DND-41 (cell line): ENCODE data around the gene WNT6.

ENCODE experiments used
- ATAC-seq: fragments of 200-7000 bp; cut with Tn5 transposase; 3 replicates; pipeline ENCODE4 v1.9.1; 2021; ENCODE audit warnings: low read depth; ENCODE audit not compliant: insufficient read depth
- DNase-seq: peaks from one replicate; pipeline ENCODE4 v3.0.0-alpha.2; 2020
- H2AFZ ChIP-seq: 2 replicates; pipeline ENCODE4 v1.6.0; 2012; ENCODE audit warnings: low read depth, low read length
- H3K27ac ChIP-seq: 2 replicates; pipeline ENCODE4 v1.5.1; 2012; ENCODE audit warnings: low read length, inconsistent platforms
- H3K27me3 ChIP-seq: fragments of 200-600 bp; sonication (generic); 2 replicates; pipeline ENCODE4 v1.6.0; 2012; ENCODE audit warnings: low read length, mild to moderate bottlenecking, inconsistent platforms; ENCODE audit not compliant: insufficient read depth, poor library complexity
- H3K36me3 ChIP-seq: 2 replicates; pipeline ENCODE4 v1.5.1; 2012; ENCODE audit warnings: low read length, inconsistent platforms; ENCODE audit not compliant: insufficient read depth
- H3K4me1 ChIP-seq: 2 replicates; pipeline ENCODE4 v1.5.1; 2012; ENCODE audit warnings: mild to moderate bottlenecking, low read length; ENCODE audit not compliant: insufficient read depth
- H3K4me2 ChIP-seq: 2 replicates; pipeline ENCODE4 v1.6.0; 2012; ENCODE audit warnings: mild to moderate bottlenecking, moderate library complexity, low read length, inconsistent platforms; ENCODE audit not compliant: insufficient read depth
- H3K4me3 ChIP-seq, 2 experiments: fragments of 200-600 bp in 1 of 2; shearing (Covaris generic) in 1 of 2; 2 replicates each; pipeline ENCODE4 v1.5.1; 2012 to 2016; ENCODE audit warnings: inconsistent platforms in 2 of 2, low read length in 2 of 2, mild to moderate bottlenecking in 2 of 2, low read depth in 1 of 2, moderate library complexity in 1 of 2
- H3K79me2 ChIP-seq: 2 replicates; pipeline ENCODE4 v1.6.0; 2012; ENCODE audit warnings: low read length, inconsistent platforms; ENCODE audit not compliant: insufficient read depth
- H3K9ac ChIP-seq: 2 replicates; pipeline ENCODE4 v1.6.0; 2012; ENCODE audit warnings: low read depth, mild to moderate bottlenecking, inconsistent platforms, low read length, moderate library complexity
- H3K9me3 ChIP-seq: 2 replicates; pipeline ENCODE4 v1.5.1; 2012; ENCODE audit warnings: low read length, moderate library complexity, mild to moderate bottlenecking, inconsistent platforms; ENCODE audit not compliant: insufficient read depth, severe bottlenecking
- H4K20me1 ChIP-seq: 2 replicates; pipeline ENCODE4 v1.6.0; 2012; ENCODE audit warnings: low read length; ENCODE audit not compliant: insufficient read depth
- EZH2 ChIP-seq: IDR thresholded peaks from 3 replicates; pipeline ENCODE4 v1.6.1; 2012; ENCODE audit warnings: borderline replicate concordance, low read depth, mild to moderate bottlenecking, moderate library complexity, low read length, inconsistent platforms; ENCODE audit not compliant: severe bottlenecking
- TF ChIP-seq, protein P1 (sequence below): IDR thresholded peaks from 2 replicates; pipeline ENCODE4 v1.5.1; 2012; ENCODE audit warnings: borderline replicate concordance, low read length, moderate library complexity, mild to moderate bottlenecking; ENCODE audit not compliant: poor library complexity, severe bottlenecking; ENCODE audit errors: extremely low read depth

Gene WNT6

GRCh38 chr2:218899147-218899546 lies 39.5 kb downstream of the WNT6 start:
- Histone ChIP-seq H3K9me3 (no peaks in the 10 kb centered on the region), H2AFZ (no peak overlapping the region), H3K4me3 (no peak overlapping the region), H3K9ac (no peak overlapping the region), H3K27ac (no peak overlapping the region), H3K4me2 (no peak overlapping the region), H3K27me3 (peaks cover 49% of the 10 kb centered on the region), H4K20me1 (peaks cover 34% of the 10 kb centered on the region), H3K36me3 (no peaks in the 10 kb centered on the region), H3K4me1 (peaks cover 23% of the 10 kb centered on the region), H3K79me2 (no peaks in the 10 kb centered on the region)
- DNase-seq (no peak), ATAC-seq (no peak)
- no peak for TF ChIP-seq EZH2
- TF ChIP-seq, protein P1, sequence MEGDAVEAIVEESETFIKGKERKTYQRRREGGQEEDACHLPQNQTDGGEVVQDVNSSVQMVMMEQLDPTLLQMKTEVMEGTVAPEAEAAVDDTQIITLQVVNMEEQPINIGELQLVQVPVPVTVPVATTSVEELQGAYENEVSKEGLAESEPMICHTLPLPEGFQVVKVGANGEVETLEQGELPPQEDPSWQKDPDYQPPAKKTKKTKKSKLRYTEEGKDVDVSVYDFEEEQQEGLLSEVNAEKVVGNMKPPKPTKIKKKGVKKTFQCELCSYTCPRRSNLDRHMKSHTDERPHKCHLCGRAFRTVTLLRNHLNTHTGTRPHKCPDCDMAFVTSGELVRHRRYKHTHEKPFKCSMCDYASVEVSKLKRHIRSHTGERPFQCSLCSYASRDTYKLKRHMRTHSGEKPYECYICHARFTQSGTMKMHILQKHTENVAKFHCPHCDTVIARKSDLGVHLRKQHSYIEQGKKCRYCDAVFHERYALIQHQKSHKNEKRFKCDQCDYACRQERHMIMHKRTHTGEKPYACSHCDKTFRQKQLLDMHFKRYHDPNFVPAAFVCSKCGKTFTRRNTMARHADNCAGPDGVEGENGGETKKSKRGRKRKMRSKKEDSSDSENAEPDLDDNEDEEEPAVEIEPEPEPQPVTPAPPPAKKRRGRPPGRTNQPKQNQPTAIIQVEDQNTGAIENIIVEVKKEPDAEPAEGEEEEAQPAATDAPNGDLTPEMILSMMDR: no peak

- Histone ChIP-seq H3K27ac (no peak overlapping the region), H3K27me3 (peaks cover 27% of the 10 kb centered on the region), H4K20me1 (peaks cover 8% of the 10 kb centered on the region), H3K9ac (no peak overlapping the region), H3K4me2 (no peak overlapping the region), H3K79me2 (no peaks in the 10 kb centered on the region), H3K36me3 (no peaks in the 10 kb centered on the region), H3K4me1 (peaks cover 10% of the 10 kb centered on the region), H2AFZ (no peak overlapping the region), H3K9me3 (no peaks in the 10 kb centered on the region), H3K4me3 (no peak overlapping the region)
- DNase-seq: no peak
- ATAC-seq: no peak
- TF ChIP-seq, protein P1: no peak
- TF ChIP-seq EZH2: no peak
These were observed 42.8 kb downstream of the WNT6 start for GRCh38 chr2:218902427-218902826.

GRCh38 chr2:218904176-218904575 lies 44.6 kb downstream of the WNT6 start:
- H3K27ac ChIP-seq: no peak overlapping the region
- H2AFZ ChIP-seq: no peak overlapping the region
- no peak overlapping the region for H3K4me3 ChIP-seq
- peaks cover 14% of the 10 kb centered on the region for H3K27me3 ChIP-seq
- H3K4me1 ChIP-seq: no peaks in the 10 kb centered on the region
- DNase-seq (no peak), ATAC-seq (no peak)
- no peaks in the 10 kb centered on the region for H3K9me3 ChIP-seq
- H4K20me1 ChIP-seq: no peaks in the 10 kb centered on the region
- no peaks in the 10 kb centered on the region for H3K79me2 ChIP-seq
- no peak overlapping the region for H3K9ac ChIP-seq
- no peak for TF ChIP-seq EZH2
- TF ChIP-seq, protein P1: no peak
- H3K4me2 ChIP-seq: no peak overlapping the region
- H3K36me3 ChIP-seq: no peaks in the 10 kb centered on the region
